Measurements from ENCODE around the gene ADAT3. TPM values are rescaled to one million over a fixed set of nuclear protein-coding genes. Genes with fewer than 3 reads are reported as not detected.

Gene ADAT3
- polyA plus RNA-seq, 1 donor: 2.4 TPM

- DNase-seq: no peak
Measured at GRCh38 chr19:1957562-1958248, 52.5 kb downstream of the ADAT3 start.

DNA sequence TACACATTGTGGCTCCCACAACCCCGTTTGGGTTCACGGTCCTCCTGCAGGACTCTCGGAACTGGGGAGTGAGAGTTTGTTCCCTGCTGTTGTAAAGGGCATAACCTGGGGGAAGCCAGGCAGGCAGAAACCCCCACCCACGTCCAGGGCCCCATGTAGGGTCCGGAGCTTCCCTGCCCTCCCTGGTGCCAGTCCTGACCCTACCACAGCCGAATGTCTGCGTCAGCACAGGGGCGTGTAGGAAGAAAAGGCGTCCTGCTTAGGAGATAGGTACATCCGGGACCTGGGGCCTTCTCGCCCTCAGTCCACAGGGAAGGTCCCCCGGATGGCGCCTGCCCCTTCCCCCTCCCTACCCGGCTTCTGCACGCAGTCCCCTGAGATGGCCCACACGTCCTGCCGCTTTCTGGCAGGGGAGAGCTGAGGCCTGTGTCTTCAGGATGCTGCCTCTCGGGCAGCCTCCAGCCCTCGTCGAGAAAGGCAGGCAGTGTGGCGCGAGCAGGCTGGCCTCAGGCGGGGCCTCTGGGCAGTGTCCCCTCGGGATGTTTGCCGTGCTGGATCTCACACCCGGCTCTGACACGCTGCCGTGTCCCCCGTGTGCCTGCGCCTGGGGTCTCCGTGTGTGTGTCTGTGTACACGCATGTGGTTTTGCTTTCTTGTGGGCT, 54.9 kb downstream of the ADAT3 start:
- DNase-seq: no peak

GRCh38 chr19:1961000-1961883, 56.0 kb downstream of the ADAT3 start:
- peak; percentile 46 for DNase-seq

DNA sequence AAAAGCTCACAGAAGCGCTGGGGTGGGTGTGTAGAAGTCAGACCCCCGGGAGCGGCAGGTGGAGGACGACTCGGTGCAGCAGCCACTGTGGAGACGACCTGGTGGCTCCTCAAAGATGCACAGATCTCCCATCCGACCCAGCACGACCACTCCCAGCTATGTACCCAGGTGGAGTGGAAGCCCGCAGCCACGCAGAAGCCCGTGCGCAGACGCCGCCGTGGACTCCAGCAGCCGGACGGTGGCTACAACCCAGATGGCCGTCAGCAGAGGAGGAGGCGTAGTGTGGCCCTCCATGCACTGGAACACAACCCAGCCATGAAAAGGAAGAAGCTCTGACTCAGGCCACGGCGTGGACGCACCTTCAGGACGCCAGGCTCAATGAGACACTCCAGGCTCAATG, 57.5 kb downstream of the ADAT3 start:
- no peak for DNase-seq

Other genes starting within 250 kb of the ADAT3 start
- 0.03 TPM for gene ONECUT3, start 151.9 kb upstream of the ADAT3 start, polyA plus RNA-seq (ENCODE audit: insufficient read length)
- 0.85 TPM for gene ATP8B3, start 93.1 kb upstream of the ADAT3 start, polyA plus RNA-seq (ENCODE audit: insufficient read length)
- gene REXO1, start 56.9 kb upstream of the ADAT3 start, polyA plus RNA-seq (ENCODE audit: insufficient read length): 29.0 TPM
- gene KLF16, start 41.8 kb upstream of the ADAT3 start, polyA plus RNA-seq (ENCODE audit: insufficient read length): 4.5 TPM
- gene ABHD17A, start 19.9 kb upstream of the ADAT3 start, polyA plus RNA-seq (ENCODE audit: insufficient read length): 29.3 TPM
- gene SCAMP4, start within 50 bp of the ADAT3 start, polyA plus RNA-seq (ENCODE audit: insufficient read length): 67.5 TPM
- gene CSNK1G2, start 35.8 kb downstream of the ADAT3 start, polyA plus RNA-seq (ENCODE audit: insufficient read length): 45.0 TPM
- 87.4 TPM for gene BTBD2, start 110.3 kb downstream of the ADAT3 start, polyA plus RNA-seq (ENCODE audit: insufficient read length)
- 54.4 TPM for gene MKNK2, start 145.8 kb downstream of the ADAT3 start, polyA plus RNA-seq (ENCODE audit: insufficient read length)
- gene MOB3A, start 190.9 kb downstream of the ADAT3 start, polyA plus RNA-seq (ENCODE audit: insufficient read length): 22.8 TPM
- gene IZUMO4, start 191.5 kb downstream of the ADAT3 start, polyA plus RNA-seq (ENCODE audit: insufficient read length): 6.2 TPM
- 110 TPM for gene AP3D1, start 246.2 kb downstream of the ADAT3 start, polyA plus RNA-seq (ENCODE audit: insufficient read length)